Testis (tissue), 3 donors: ENCODE results near the gene CEP95. TPM values are rescaled to one million over a fixed set of nuclear protein-coding genes. Genes with fewer than 3 reads are reported as not detected.

ENCODE experiments used
- DNase-seq: peaks from one replicate; pipeline ENCODE4 v3.0.0-alpha.2; 2019
- H3K27ac ChIP-seq, 2 donors: fragments of 200-600 bp; sonication (generic); one replicate each; pipeline ENCODE4 v1.5.1; 2019
- H3K27me3 ChIP-seq: fragments of 200-600 bp; sonication (generic); one replicate; pipeline ENCODE4 v1.5.1; 2019
- H3K36me3 ChIP-seq: fragments of 200-600 bp; sonication (generic); one replicate; pipeline ENCODE4 v1.5.1; 2017; ENCODE audit warnings: low read depth; ENCODE audit errors: missing control alignments
- H3K4me1 ChIP-seq: fragments of 200-600 bp; sonication (generic); one replicate; pipeline ENCODE4 v1.5.1; 2019
- H3K4me3 ChIP-seq, 2 donors: fragments of 200-600 bp; sonication (generic); one replicate each; pipeline ENCODE4 v1.5.1; 2017 to 2019
- H3K9me3 ChIP-seq: fragments of 200-600 bp; sonication (generic); one replicate; pipeline ENCODE4 v1.5.1; 2017
- CTCF ChIP-seq, 3 experiments: fragments of 450-650 bp in 2 of 3; fragments of 200-600 bp in 1 of 3; sonication (generic) in 1 of 3; IDR thresholded peaks; one replicate each; pipeline ENCODE4 v1.5.1; 2016 to 2019; ENCODE audit warnings: antibody characterized with exemption in 3 of 3, mild to moderate bottlenecking in 2 of 3, moderate library complexity in 1 of 3
- POLR2A ChIP-seq: fragments of 450-650 bp; IDR thresholded peaks from one replicate; pipeline ENCODE4 v1.6.1; 2017; ENCODE audit warnings: antibody characterized with exemption, mild to moderate bottlenecking, moderate library complexity
- WGBS, 2 donors: methylation state at CpG; one replicate each; pipeline ENCODE4 v1.1.5; 2018; 5-methylcytosine and 5-hydroxymethylcytosine counted together
- intact Hi-C: fragments of 100-400 bp; cut with DNase I; formaldehyde crosslinking; loops from one replicate; pipeline ENCODE4 v1.15.1; 2023; ENCODE audit warnings: low total_unique reads
- polyA plus RNA-seq: library from polyadenylated mRNA; stranded (reverse); fragments of 350-450 nt; fragmentation: Illumina TruSeq; extraction: RNeasy Lipid Tissue Mini Kit (QIAGEN cat#74804); gene quantifications from one replicate; pipeline ENCODE4 v1.2.3, GENCODE V29; 2014; ENCODE audit warnings: low read depth, low replicate concordance; ENCODE audit not compliant: insufficient read depth
- total RNA-seq, 2 donors: library from RNA; depleted of rRNA; stranded (reverse); fragments of >200 nt; gene quantifications; one replicate each; pipeline ENCODE4 v1.2.3, GENCODE V29; 2016

CEP95 gene
- total and polyA plus RNA-seq, 3 donors from 2014 or later, result 54.1 to 93.5 (median 73.6) TPM

- intact Hi-C loops, result no loop called here
- 84 to 85% methylated on average over 2 of the region's 2 CpGs for WGBS, 2 donors
- peaks cover 13% of the 10 kb centered on the region for H3K4me1 ChIP-seq
- H3K27me3 ChIP-seq, result no peaks in the 10 kb centered on the region
- H3K9me3 ChIP-seq, result no peaks in the 10 kb centered on the region
- TF ChIP-seq CTCF (IDR thresholded peaks at IDR 0.05), result no peak
- no peaks in the 10 kb centered on the region for H3K36me3 ChIP-seq
- no peak overlapping the region for H3K4me3 ChIP-seq
- no peak overlapping the region for H3K27ac ChIP-seq
- DNase-seq, result no peak
Observed at GRCh38 chr17:64536913-64537312, 30.1 kb downstream of the CEP95 start.

- no peak for DNase-seq
- H3K36me3 ChIP-seq, result no peaks in the 10 kb centered on the region
- WGBS, 2 donors, result 57 to 58% methylated on average over 5 of the region's 5 CpGs
Observed at GRCh38 chr17:64537488-64537887, 30.7 kb downstream of the CEP95 start.

GRCh38 chr17:64538508-64539130 is 31.8 kb downstream of the CEP95 start:
- Histone ChIP-seq H3K9me3 (no peaks in the 10 kb centered on the region), H3K36me3 (no peaks in the 10 kb centered on the region), H3K4me1 (peaks cover under 1% of the 10 kb centered on the region), H3K27ac (no peak overlapping the region), H3K27me3 (no peaks in the 10 kb centered on the region), H3K4me3 (no peak overlapping the region)
- DNase-seq, result no peak
- intact Hi-C loops, result no loop called here
- 86 to 88% methylated on average over 7 of the region's 7 CpGs for WGBS, 2 donors
- no peak for TF ChIP-seq CTCF (IDR thresholded peaks at IDR 0.05)
- no peak for TF ChIP-seq POLR2A

More at GRCh38 chr17:64537488-64537887, 30.7 kb downstream of the CEP95 start:
- peaks cover 8% of the 10 kb centered on the region for H3K4me1 ChIP-seq
- intact Hi-C loops, result no loop called here
- no peak overlapping the region for H3K4me3 ChIP-seq
- no peak for TF ChIP-seq CTCF (IDR thresholded peaks at IDR 0.05)
- no peak for TF ChIP-seq POLR2A
- no peak overlapping the region for H3K27ac ChIP-seq
- H3K9me3 ChIP-seq, result no peaks in the 10 kb centered on the region
- H3K27me3 ChIP-seq, result no peaks in the 10 kb centered on the region

GRCh38 chr17:64540118-64540776 is 33.5 kb downstream of the CEP95 start:
- no peak overlapping the region for H3K27ac ChIP-seq
- no peaks in the 10 kb centered on the region for H3K27me3 ChIP-seq
- intact Hi-C loops, result no loop called here
- no peak for DNase-seq
- no peaks in the 10 kb centered on the region for H3K4me1 ChIP-seq
- TF ChIP-seq CTCF (IDR thresholded peaks at IDR 0.05), result no peak
- TF ChIP-seq POLR2A, result no peak
- peaks cover 3% of the 10 kb centered on the region for H3K36me3 ChIP-seq
- no peak overlapping the region for H3K4me3 ChIP-seq
- whole genome bisulfite sequencing, 2 donors, result 89% methylated on average over 4 to 5 of the region's 5 CpGs
- H3K9me3 ChIP-seq, result no peaks in the 10 kb centered on the region

- no peaks in the 10 kb centered on the region for H3K27me3 ChIP-seq
- H3K4me1 ChIP-seq, result no peaks in the 10 kb centered on the region
- no peak for DNase-seq
- peaks cover 3% of the 10 kb centered on the region for H3K36me3 ChIP-seq
- WGBS, 2 donors, result 88 to 89% methylated on average over 2 of the region's 2 CpGs
- H3K9me3 ChIP-seq, result no peaks in the 10 kb centered on the region
- intact Hi-C loops, result no loop called here
- no peak overlapping the region for H3K4me3 ChIP-seq
- H3K27ac ChIP-seq, result no peak overlapping the region
- no peak for TF ChIP-seq CTCF (IDR thresholded peaks at IDR 0.05)
- TF ChIP-seq POLR2A, result no peak
Observed at GRCh38 chr17:64544742-64545141, 38.0 kb downstream of the CEP95 start.
